Measurements from ENCODE around the gene PIM2.
"Not testable (repeated sequence)": the region's sequence is repeated elsewhere in the genome, so short reads cannot be mapped to it uniquely, and the experiment has no call there.

The PIM2 gene

DNA sequence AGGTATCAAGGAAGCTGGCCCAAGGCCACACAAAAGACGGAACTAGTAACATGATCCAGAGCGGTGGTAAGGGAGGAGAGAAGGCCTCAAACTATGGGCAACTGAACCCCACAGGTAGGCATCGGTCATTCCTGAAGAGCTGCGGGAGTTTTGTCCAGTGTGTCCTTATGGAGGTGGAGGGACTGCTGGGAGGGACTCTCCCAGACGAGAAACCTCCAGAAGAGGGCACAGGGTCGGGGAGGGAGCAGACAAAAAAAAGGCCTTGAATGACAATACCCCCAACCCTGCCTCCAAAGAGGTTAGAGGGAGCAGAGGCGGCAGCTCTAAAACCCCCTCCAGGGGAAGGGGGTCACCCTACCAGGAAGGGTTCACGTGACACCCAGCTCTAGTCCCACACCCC, 14.6 kb downstream of the PIM2 start:
- DNase-seq = no peak

DNA sequence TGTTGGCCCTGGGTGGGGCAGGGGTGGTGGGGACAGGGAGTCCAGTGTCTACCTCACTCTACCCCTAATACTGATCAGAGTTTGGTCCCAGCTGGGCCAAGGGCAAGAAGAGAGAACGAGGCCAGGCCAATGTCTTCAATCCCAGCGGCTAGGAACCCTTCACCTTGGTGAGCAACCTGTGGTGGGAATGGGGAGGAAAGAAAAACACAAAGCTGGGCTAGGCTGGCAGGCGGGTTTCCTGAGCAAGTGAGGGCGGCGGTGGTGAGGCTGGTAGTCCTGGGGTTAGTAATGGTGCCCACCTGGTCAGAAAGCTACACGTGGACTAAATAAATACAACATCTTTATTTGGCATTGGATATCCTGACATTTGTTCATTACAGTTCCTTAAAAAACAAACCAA, 15.5 kb downstream of the PIM2 start:
- no peak for DNase-seq

DNA sequence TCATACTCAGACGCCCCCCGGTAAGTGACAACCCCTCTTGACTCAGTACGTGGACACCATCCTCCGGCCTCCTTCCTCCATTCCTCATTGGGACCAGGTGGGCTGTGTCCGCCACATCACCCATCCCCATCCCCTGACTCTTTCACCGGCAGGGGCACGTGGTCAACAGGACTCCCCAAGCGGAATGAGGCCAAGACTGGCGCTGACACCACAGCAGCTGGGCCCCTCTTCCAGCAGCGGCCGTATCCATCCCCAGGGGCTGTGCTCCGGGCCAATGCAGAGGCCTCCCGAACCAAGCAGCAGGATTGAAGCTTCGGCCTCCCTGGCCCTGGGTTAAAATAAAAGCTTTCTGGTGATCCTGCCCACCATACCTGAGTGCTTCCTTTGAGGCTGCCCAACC, 16.0 kb downstream of the PIM2 start:
- no peak for DNase-seq

DNA sequence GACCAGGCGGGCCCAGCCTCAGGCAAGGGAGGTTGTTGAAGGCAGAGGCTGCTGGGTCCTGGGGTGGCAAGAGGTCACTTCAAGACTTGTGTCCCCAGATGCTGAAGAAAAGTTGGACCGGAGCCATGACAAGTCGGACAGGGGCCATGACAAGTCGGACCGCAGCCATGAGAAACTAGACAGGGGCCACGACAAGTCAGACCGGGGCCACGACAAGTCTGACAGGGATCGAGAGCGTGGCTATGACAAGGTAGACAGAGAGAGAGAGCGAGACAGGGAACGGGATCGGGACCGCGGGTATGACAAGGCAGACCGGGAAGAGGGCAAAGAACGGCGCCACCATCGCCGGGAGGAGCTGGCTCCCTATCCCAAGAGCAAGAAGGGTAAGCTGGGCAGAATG, 16.7 kb downstream of the PIM2 start:
- no peak for DNase-seq

DNA sequence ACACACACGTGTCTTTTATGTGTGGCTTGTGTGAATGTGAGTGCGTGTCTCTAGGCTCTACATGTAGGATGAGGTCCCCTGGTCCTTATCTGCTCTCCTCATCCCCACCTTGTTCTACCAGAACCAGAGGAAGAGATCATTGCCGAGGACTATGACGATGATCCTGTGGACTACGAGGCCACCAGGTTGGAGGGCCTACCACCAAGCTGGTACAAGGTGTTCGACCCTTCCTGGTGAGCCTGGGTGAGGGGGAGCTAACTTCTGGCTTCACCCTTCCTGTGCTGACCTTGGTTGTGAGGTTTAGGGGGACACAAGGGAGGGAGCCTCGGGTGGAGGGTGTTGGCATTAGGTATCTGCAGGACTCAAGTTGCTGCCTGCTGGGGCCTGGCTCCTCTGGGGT, 17.8 kb downstream of the PIM2 start:
- no peak for DNase-seq

DNA sequence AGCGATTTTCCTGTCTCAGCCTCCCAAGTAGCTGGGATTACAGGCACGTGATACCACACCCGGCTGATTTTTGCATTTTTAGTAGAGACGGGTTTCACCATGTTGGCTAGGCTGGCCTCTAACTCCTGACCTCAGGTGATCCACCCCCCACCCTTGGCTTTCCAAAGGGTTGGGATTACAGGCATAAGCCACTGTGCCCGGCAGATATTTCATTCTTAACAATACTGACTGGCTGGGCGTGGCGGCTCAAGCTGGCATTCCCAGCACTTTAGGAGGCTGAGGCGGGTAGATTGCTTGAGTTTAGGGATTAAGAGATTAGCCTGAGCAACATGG, 19.8 kb downstream of the PIM2 start:
- DNase-seq = no peak

DNA sequence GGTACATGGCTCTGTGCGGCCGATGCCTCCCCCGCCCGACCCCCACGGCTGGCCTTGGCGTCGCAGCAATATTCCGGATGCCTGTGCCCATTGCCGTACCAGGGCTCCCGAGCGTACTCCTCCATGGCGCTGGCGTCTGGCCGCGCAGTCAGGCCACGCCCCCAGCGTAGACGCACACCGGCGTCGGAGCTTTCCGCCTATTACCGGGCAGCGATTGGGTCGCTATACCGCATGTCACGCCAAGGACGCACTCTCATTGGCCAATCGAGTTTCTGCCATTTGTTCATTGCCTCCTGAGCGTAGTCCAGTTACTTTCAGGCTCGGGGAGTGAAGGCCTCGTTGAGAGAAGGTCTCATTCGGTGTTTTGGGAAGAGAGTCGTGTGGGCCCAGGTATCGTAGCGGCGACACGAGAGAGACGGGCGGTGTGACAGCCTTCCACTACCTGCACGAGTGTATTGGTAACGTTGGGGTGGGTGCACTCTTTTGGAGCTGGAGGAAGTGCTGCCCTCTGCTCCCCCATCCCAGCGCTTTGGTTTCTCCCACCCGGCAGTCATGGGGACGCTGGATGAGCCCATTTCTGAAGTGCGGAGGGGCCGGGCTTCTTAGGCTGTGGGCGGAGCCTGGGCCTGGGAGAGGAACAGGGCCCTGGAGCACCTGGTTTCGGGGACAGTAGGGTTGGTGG, 21.1 kb downstream of the PIM2 start, which contains the start of the genes PQBP1 and TIMM17B:
Gene PQBP1, plus strand, starts transcription at position 306 of the 682 bp plus-strand sequence. CDS start 580 bp downstream, outside the sequence.
Gene TIMM17B, minus strand, starts transcription at position 144 of the 682 bp plus-strand sequence. Its CDS starts 19 bp downstream, at position 125.
- DNase-seq = peak; percentile 96

DNA sequence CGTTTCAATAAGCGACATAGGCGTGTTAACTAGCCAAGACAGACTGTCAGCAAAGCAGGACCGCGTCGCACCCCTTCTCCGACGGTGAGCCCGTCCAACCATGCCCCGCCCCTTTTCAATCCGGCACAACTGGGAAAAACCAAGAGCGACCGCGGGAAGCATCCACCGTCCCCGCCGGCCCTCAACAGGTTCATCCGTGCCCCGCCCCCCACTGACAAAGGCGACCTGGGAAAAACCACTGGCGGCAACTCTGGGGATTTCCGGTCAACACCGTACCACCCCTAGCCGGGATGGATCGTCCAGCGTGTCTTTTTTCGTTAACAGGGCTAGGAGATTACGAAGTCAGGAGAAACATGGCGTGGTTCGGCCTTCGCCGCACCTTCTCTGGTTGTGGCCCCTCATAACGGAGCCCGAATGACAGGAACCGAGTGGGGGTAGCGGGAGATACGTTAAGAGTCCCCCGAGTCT, 21.6 kb downstream of the PIM2 start:
- DNase-seq = peak; percentile 83

DNA sequence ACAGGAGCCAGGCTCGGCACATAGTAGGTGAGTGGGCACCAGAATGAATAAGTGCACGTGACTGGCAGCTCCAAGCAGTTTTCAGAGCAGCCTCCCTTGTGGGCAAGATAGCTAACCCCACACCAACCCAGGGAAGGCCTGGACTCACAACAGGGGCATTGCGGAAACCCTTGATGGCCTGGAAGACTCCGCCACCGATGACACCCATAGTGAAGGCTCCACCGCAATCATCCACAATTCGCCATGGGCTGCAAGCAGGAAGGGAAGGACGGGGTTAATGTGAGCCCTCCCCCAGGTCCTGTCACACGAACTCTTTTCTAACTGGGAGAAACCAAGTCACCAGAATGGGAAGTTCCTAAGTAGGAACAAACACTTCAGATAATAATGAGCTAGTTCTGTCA, 22.2 kb downstream of the PIM2 start:
- no peak for DNase-seq

DNA sequence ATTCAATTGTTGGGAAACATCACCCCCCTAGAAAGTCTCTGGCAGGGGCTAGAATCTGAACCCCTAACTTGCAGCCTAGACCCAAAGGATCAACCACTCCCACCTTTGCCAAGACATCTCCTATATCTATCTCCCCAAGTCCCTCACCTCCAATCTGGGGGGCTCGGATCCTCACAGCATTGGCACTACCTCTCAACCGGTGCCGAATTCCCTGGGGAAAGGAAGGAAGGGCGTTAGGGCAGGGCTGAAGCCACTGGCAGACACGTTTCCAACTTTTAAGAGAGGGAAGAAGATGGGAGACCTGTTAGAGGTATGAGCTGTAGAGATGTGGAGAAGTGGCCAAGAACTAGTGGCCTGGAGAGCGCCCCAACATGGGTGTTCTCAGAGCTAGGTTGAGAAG, 23.9 kb downstream of the PIM2 start:
- DNase-seq = no peak

DNA sequence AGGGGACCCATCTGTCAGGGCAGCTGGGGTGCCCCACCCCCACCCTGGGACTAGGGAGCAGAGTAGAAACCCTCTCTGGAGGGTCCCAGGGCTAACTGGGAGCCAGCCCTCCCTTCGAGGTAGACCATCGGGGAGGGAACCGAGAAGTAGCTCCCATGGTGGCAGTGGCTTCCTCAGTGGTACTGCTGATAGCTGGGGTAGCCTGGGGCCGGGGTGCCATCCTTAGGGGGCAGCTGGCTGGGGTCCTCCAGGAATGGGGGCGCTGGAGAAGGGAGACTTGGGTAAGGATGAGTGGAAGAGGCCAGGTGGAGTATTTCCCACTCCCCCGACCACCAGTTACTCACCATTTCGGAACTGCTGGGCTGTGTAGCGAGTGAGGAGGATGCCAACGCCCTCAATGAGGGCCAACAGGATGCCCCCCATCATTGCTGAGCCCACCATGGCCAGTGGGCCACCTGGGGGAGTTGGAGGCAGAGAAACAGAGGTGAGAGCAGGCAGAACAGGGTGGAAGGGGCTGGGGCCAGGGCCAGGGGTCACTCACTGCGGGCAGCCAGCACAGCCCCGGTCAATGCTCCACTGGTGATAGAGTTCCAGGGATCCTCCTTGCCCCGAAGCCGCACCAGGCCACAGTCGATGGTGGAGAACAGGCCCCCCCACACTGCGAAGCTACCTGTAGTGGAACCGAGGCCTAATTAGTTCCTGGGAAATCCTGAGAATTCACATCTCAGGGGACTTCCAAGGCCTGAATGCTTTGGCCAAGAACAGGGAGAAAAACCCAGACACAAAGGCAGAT, 25.1 kb downstream of the PIM2 start:
- no peak for DNase-seq

DNA sequence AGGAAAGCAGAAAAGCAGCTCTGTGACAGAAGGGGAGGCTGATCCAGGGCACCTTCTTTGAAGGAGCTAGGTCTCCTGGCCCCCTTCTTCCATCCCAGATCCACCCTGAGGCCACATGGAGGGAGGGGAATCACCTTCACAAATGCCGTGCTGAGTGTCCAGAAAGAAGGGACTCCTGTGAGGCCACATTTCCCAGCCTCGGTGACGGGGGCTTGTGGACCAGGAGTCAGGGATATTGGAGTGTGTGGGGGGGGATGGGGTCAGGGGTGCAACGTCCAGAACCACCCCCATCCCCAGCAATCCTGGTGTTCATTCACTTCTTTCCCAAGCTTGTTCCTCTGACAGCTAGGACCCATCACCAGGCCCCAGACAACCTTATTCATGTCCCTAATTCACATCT, 25.9 kb downstream of the PIM2 start:
- DNase-seq = no peak

DNA sequence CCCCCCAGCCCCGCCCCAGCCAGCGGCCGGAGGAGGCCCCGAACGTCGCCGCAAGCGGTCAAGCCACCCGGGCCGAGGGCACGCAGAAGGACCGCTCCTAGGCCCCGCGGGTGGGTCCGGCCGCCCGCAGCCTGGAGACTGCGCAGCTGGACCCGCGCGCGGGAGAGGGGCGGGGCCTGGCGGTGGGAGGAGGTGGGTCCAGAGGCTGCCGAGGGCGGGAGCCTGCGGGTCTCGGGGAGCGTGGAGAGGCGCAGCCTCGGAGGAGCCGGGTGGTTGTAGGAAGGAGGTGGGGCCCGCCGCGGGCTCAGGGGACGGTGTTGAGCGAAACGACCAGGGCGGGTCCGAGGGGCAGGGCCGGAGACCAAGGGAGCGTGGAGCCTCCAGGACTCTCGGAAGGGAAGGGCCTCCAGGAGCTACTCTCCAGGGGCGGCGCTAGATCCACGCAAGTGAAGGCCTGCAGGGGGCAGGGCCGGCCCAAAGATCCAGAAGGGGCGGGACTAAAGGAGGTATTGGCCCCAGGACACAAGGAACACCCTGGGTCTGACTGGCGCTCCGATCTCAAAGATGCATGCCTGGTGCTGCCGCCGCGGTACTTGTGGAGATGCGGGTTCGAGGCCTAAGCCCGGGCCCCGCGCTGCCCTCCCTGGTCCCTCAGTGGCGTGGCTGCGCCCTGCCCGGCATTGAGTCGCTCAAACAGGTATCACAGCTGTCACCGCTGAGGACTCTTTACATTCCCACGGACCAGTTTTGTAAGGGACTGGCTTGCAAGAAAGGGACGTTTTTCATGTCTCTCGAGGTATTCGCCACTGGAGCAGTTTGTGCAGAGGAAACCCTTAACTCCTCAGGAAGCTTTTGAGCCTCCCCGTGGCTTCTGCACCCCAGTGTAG, 27.2 kb downstream of the PIM2 start:
- DNase-seq = peak; percentile 82

DNA sequence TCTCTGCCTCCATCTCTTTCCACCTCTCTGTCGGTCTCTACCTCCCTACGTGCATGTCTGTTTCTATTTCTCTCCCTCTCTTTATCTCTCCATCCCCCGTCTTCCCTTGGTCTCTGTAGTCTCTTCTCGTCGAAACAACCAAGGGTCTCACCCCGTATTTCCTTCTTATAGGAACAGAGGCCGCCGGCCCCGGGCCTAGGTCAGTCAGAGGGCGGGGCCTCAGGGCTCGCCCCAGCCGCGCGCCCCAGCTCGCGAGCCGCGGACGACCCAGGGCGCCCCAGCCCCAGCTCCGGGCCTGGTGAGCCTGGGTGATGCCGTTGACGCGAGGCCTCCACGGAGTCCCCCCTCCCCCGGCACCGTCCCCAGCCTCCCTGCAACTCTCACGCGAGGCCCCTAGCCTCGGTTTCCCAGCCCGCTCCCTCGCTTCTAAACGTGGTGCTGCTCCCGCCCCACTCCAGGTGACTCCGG, 27.9 kb downstream of the PIM2 start:
- no peak for DNase-seq

DNA sequence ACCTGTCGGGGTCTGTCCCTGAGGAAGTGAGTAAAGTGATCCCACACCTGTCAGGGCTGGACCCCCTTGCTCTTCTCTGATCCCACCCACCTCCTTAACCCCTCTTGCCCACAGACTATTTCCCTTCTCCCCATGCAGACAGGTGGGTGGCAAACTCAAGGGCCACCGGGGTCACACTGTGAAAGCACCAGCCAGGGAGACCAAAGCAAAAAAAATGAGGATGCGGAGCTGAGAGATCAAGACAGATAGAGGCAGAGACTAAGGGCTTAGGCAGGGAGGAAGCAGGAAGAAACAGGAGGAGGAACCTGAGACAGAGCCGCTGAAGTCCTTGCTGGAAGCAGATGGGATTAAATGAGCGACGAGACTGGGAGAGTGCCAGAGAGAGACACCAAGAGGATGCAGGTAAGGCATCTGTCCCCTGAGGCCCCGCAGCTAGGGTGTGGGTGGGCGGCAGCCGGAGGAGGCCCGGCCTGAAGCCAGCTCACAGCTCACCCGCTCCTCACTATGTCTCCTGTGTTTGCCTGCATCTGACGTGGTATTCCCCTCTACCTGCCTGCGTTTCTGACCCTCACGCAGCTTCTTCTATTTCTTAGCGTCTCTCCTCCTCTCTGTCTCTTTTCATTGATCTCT, 28.4 kb downstream of the PIM2 start:
- no peak for DNase-seq

DNA sequence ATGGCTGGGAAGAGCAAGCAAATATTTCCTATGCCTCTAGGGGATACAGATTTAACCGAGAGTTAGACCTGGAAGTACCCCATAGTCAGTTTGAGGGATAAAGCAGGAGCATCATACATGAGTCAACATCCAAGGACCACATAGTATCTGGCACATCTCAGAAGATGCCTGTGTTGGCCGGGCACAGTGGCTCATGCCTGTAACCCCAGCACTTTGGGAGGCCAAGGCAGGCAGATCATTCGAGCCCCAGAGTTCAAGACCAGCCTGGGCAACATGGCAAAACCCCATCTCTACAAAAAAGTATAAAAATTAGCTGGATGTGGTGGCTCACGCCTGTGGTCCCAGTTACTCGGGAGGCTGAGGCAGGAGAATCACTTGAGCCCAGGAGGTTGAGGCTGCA, 32.2 kb downstream of the PIM2 start:
- not testable (repeated sequence) for DNase-seq

DNA sequence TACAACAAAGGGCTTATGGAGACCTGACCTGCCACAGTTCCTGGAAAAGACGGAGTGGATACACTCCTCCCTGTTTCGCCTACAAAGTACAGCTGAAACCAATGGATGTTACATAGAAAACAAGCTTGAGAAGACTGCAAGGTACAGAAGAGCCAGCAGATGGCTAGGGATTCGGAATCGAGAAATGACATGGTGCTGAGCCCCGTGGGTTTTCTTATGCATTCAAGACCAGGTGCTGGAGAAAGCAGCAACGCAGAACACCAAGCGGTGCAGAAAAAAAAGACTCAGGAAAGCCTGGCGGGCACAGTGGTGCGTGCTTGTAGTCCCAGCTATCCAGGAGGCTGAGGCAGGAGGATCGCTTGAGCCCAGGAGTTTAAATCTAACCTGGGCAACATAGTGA, 35.1 kb downstream of the PIM2 start:
- no peak for DNase-seq

DNA sequence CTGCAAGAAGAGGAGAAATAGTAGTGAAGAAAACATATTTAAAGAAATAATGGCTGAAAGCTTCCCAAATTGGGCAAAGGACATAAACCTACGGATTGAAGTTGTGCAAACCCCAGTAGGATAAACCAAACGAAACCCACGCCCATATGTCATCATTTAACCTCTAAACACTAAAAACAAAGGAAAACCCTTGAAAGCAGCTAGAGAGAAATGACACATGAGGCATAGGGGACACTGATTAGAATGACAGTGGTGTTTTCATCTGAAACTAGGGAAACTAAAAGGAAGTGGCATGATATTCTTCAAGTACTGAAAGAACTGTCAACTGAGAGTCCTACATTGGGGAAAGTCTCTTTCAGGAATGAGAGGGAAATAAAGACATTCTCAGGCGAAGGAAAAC, 41.9 kb downstream of the PIM2 start:
- DNase-seq = not testable (repeated sequence)

DNA sequence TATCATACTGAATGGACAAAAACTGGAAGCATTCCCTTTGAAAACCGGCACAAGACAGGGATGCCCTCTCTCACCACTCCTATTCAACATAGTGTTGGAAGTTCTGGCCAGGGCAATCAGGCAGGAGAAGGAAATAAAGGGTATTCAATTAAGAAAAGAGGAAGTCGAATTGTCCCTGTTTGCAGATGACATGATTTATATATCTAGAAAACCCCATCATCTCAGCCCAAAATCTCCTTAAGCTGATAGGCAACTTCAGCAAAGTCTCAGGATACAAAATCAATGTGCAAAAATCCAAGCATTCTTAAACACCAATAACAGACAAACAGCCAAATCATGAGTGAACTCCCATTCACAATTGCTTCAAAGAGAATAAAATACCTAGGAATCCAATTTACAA, 46.8 kb downstream of the PIM2 start:
- DNase-seq = not testable (repeated sequence)

DNA sequence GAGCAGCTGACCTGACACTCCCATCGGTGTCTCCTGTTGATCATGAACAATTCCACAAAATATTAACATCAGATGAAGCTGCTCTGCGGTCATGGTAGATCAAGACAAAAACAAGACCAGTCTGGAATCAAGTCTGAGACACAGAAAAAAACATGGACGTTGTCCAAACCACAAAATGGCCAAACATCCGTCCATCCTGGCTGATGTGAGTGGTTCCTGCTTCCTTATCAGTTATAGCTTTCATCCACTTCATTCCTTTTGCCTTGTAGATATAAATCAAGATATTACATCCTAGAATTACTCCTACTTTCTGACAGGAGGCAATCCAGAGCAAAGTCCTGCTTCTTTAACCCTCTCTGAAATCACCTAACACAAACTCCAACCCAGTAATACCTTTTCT, 54.6 kb downstream of the PIM2 start:
- DNase-seq = no peak
